GM12891 (cell line): Measurements from ENCODE around the gene SORL1.

Experiments
- DNase-seq: peaks from one replicate; pipeline ENCODE4 v3.0.0; 2011; ENCODE audit warnings: low spot score; ENCODE audit not compliant: insufficient read length
- FAIRE-seq: peaks from 2 replicates; lab custom pipeline; 2011; peaks lifted over from hg19 to GRCh38; lab: Jason Lieb, UNC
- PAX5 ChIP-seq: IDR thresholded peaks from 2 replicates; pipeline ENCODE4 v1.6.1; 2011; ENCODE audit warnings: low read length, moderate library complexity, mild to moderate bottlenecking; ENCODE audit not compliant: insufficient read depth, severe bottlenecking
- POLR2A ChIP-seq: IDR thresholded peaks from 2 replicates; pipeline ENCODE4 v1.6.1; 2011; ENCODE audit warnings: low read depth, low read length, control low read depth
- POLR2AphosphoS5 ChIP-seq: IDR thresholded peaks from 2 replicates; pipeline ENCODE4 v1.6.1; 2011; ENCODE audit warnings: low read depth, low read length, control low read depth
- POU2F2 ChIP-seq: IDR thresholded peaks from 2 replicates; pipeline ENCODE4 v1.6.1; 2011; ENCODE audit warnings: low read depth, mild to moderate bottlenecking, control low read depth, low read length, moderate library complexity
- SPI1 ChIP-seq: IDR thresholded peaks from 2 replicates; pipeline ENCODE4 v1.6.1; 2011; ENCODE audit warnings: low read depth, low read length, control low read depth
- TAF1 ChIP-seq: IDR thresholded peaks from 2 replicates; pipeline ENCODE4 v1.6.1; 2011; ENCODE audit warnings: low read depth, low read length, control low read depth

The SORL1 gene

GRCh38 chr11:121672630-121673487 is 220.7 kb downstream of the SORL1 start:
- no peak for FAIRE-seq
- DNase-seq = no peak
- TF ChIP-seq POLR2A (no peak), POU2F2 (no peak), SPI1 (no peak), TAF1 (no peak)

DNA sequence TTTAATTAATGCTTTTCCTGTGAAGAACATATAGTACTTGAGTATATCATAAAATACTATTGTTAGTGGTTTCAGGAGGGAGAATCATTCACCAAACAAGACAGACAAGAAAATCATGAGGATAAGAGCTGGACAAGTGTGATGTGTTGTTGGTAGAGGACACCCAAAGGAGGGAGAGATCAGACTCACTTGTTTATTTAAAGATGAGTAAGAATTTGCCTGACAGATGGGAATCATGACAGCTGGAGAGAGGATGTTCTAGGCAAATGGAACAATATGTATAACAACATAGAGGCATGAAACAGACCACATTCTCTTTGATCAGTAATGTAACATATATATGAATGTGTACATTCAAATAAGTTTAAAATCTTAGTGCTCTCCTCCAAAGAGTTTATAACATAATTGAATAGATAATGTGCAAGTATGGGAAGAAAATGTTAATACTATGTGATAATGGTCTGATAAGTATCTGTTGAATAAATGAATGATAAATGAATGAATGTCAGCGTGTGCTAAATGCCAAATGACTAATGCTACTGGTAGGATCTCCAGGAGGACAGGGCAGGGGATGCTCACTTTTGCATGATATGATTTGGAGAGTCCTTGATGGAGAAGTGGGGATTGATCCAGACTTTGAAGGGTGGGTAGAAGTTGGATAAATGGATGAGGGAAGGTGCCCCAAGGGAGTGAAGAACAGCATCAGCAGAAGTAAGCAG is 229.6 kb downstream of the SORL1 start:
- TF ChIP-seq SPI1 (no peak), POLR2A (no peak), POU2F2 (no peak), PAX5 (no peak), TAF1 (no peak), POLR2AphosphoS5 (no peak)
- FAIRE-seq = no peak
- DNase-seq = no peak
